Progenitor cell of endocrine pancreas (in vitro differentiated cells): ENCODE data around the gene PDE11A. TPM values are rescaled to one million over a fixed set of nuclear protein-coding genes. Genes with fewer than 3 reads are reported as not detected.

Experiments
- DNase-seq: peaks from one replicate; pipeline ENCODE4 v3.0.0; 2021; ENCODE audit warnings: low spot score; ENCODE audit not compliant: unreplicated experiment
- H3K27ac Mint-ChIP-seq: 2 replicates; pipeline ENCODE4 v1.8.0; 2021; ENCODE audit warnings: mild to moderate bottlenecking, moderate library complexity, mixed read lengths
- H3K27me3 Mint-ChIP-seq: 2 replicates; pipeline ENCODE4 v1.8.0; 2021; ENCODE audit warnings: mixed read lengths
- H3K36me3 Mint-ChIP-seq: 2 replicates; pipeline ENCODE4 v1.8.0; 2022; ENCODE audit warnings: mixed read lengths; ENCODE audit not compliant: insufficient read depth
- H3K4me1 Mint-ChIP-seq: 2 replicates; pipeline ENCODE4 v1.8.0; 2021; ENCODE audit warnings: low read depth, mixed read lengths
- H3K4me3 Mint-ChIP-seq: 2 replicates; pipeline ENCODE4 v1.8.0; 2021; ENCODE audit warnings: low read depth, mild to moderate bottlenecking, moderate library complexity, mixed read lengths
- H3K9me3 Mint-ChIP-seq: 2 replicates; pipeline ENCODE4 v1.8.0; 2021; ENCODE audit warnings: low read depth, mixed read lengths
- total RNA-seq: library from RNA; stranded (reverse); gene quantifications from 2 replicates; pipeline ENCODE4 v1.2.1, GENCODE V29; 2021
- TF ChIP-seq, protein P1 (sequence below): fragments of 200-600 bp; sonication (generic); IDR thresholded peaks from one replicate; pipeline ENCODE4 v1.5.0; 2021; ENCODE audit warnings: antibody characterized with exemption, mild to moderate bottlenecking; ENCODE audit not compliant: unreplicated experiment

PDE11A gene
- total RNA-seq, 1 donor from 2014 or later: 54.8 TPM

DNA sequence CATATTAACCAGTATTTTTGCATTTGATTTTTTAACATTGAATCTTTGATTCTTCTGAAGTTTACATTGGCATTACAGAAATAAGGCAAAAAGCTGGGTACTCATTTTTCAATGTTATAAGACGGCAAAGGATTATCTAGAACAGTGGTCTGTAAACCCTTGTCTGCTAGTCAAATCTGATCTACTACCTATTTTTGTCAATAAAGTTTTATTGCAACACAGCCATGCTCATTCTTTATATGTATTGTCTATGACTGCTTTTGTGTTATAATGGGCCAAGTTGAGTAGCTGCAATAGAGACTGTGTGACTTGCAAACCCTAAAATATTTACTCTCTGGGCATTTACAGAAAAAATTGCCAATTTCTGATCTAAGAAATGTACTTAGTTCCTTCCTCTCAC lies 181.0 kb downstream of the PDE11A start:
- TF ChIP-seq, protein P1, sequence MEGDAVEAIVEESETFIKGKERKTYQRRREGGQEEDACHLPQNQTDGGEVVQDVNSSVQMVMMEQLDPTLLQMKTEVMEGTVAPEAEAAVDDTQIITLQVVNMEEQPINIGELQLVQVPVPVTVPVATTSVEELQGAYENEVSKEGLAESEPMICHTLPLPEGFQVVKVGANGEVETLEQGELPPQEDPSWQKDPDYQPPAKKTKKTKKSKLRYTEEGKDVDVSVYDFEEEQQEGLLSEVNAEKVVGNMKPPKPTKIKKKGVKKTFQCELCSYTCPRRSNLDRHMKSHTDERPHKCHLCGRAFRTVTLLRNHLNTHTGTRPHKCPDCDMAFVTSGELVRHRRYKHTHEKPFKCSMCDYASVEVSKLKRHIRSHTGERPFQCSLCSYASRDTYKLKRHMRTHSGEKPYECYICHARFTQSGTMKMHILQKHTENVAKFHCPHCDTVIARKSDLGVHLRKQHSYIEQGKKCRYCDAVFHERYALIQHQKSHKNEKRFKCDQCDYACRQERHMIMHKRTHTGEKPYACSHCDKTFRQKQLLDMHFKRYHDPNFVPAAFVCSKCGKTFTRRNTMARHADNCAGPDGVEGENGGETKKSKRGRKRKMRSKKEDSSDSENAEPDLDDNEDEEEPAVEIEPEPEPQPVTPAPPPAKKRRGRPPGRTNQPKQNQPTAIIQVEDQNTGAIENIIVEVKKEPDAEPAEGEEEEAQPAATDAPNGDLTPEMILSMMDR: no peak
- H3K4me3 Mint-ChIP-seq: no peak overlapping the region
- H3K4me1 Mint-ChIP-seq: peaks cover 10% of the 10 kb centered on the region
- H3K27ac Mint-ChIP-seq: no peak overlapping the region
- no peak for DNase-seq
- H3K9me3 Mint-ChIP-seq: no peaks in the 10 kb centered on the region
- H3K36me3 Mint-ChIP-seq: no peaks in the 10 kb centered on the region
- no peaks in the 10 kb centered on the region for H3K27me3 Mint-ChIP-seq

DNA sequence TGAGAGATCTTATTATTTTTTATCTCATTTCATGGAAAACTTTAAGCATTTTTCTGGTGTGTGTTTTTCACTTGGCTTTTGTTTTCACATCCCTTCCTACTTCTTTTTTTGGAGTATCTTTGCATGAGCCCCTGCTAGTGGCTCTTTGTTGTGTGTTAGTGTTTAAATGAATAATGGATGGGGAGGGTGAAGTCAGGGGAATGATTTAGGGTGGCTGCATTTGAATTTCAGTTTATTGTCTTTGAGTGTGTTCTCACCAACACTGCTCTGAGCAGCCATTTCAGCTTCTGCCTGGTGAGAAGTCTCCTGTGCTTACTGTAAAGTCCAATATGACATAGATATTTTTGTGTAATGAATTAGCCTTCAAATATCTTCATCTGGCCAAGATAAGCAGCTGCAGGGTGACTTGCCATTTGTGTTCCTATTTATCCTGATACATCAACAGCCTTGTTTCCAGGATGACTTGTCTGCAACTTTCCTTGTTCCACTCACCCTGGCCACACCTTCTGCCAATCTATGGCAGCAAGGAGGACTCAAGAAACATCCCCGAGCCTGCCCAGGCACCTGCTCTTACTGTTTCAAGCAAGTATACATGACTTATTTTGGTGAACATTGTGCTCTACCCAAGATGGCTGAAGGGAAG lies 182.6 kb downstream of the PDE11A start:
- Mint-ChIP-seq H3K4me1 (peaks cover 10% of the 10 kb centered on the region), H3K4me3 (no peak overlapping the region), H3K27me3 (no peaks in the 10 kb centered on the region), H3K9me3 (no peaks in the 10 kb centered on the region), H3K27ac (no peak overlapping the region), H3K36me3 (no peaks in the 10 kb centered on the region)
- TF ChIP-seq, protein P1: no peak
- no peak for DNase-seq

DNA sequence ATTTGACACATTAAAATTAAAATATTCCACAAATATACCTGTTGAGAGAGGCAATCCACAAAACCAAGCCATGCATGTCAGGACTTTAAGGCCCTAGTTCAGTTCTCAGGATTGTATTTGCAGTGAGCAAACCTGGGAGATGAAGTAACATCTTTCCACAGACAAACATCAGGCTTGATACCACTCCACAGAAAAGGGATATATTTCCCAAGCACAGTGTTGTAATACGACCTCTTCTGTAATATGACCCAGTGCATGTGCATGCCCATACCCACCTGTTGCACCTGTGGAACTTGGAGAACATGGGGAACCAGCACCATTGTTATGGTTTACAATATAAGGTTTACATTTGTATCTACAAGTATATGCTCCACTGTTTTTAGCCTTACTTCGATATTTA lies 184.0 kb downstream of the PDE11A start:
- TF ChIP-seq, protein P1: no peak
- Mint-ChIP-seq H3K4me3 (no peak overlapping the region), H3K27ac (no peak overlapping the region), H3K9me3 (no peaks in the 10 kb centered on the region), H3K27me3 (no peaks in the 10 kb centered on the region), H3K4me1 (peaks cover 4% of the 10 kb centered on the region), H3K36me3 (no peaks in the 10 kb centered on the region)
- DNase-seq: no peak

DNA sequence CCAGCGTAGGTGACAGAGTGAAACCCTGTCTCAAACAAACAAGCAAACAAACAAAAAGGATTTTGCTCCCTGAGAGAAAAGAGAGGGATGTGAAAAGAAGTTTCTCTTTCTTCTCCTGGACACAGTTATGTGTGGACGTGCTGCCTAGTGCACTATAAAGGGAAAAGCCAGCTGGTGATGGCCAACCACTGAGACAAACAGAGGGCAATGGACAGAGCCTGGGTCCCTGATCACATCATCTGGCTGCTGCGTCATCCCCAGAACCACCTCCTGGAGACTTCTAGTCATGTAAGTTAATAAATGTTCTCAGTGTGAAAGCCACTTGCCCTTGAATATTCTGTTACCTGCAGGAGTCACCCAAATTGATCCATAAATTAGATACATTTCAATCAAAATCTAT lies 184.9 kb downstream of the PDE11A start:
- Mint-ChIP-seq H3K27ac (no peak overlapping the region), H3K4me3 (no peak overlapping the region), H3K36me3 (no peaks in the 10 kb centered on the region), H3K4me1 (peaks cover 2% of the 10 kb centered on the region), H3K27me3 (no peaks in the 10 kb centered on the region), H3K9me3 (no peaks in the 10 kb centered on the region)
- DNase-seq: no peak
- TF ChIP-seq, protein P1: no peak

DNA sequence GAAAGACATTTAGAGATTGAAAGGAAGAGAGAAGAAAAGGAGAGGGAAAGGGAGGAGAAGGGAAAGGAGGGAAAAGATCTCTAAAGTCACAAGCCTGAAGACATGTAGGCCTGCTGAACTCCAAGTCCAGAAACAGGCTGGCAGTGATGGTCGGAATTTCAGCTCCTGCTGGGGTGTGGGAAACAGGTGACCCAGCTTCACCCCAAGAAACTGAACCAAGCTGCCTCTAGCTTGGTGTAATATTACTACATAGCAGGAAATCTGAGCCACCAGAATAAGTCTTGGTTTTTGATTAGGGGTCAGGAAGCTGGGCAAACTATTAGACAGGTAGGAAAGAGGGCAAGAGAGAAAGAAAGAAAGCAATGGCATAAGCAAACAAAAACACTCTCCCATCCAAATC lies 185.8 kb downstream of the PDE11A start:
- Mint-ChIP-seq H3K9me3 (no peaks in the 10 kb centered on the region), H3K27ac (no peak overlapping the region), H3K4me1 (peaks cover 2% of the 10 kb centered on the region), H3K27me3 (no peaks in the 10 kb centered on the region), H3K36me3 (no peaks in the 10 kb centered on the region), H3K4me3 (no peak overlapping the region)
- TF ChIP-seq, protein P1: no peak
- DNase-seq: no peak
